Measurements from ENCODE around the gene RGCC. TPM values are rescaled to one million over a fixed set of nuclear protein-coding genes. Genes with fewer than 3 reads are reported as not detected.

The RGCC gene
- total and polyA plus RNA-seq, 9 of the 15 experiments (the other 6 are each of a cell fraction or from before 2014, with no cell fraction given), result 0.51 to 10.4 (median 5.8) TPM

- no peak for TF ChIP-seq CTCFL (IDR thresholded peaks at IDR 0.05; ENCODE audit: borderline replicate concordance, insufficient read depth, low read depth, low read length, poor library complexity, severe bottlenecking)
Measured at GRCh38 chr13:41419206-41419605, 38.1 kb upstream of the RGCC start (continued).

GRCh38 chr13:41420146-41420545 lies 37.2 kb upstream of the RGCC start:
- CTCF ChIA-PET (ENCODE audit: low intra/inter-chr PET ratio), result no interaction called here

More at GRCh38 chr13:41420146-41420545, 37.2 kb upstream of the RGCC start:
- Histone ChIP-seq H3K9me3 (replicated peaks; ENCODE audit: control insufficient read depth, insufficient read depth, low read depth, low read length) (no peaks in the 10 kb centered on the region), H3K9ac (ENCODE audit: insufficient read depth in 1 of 2, low read depth in 2 of 2, low read length in 2 of 2) (no peak overlapping the region), H4K20me1 (replicated peaks; ENCODE audit: control insufficient read depth, insufficient read depth, low read length) (no peaks in the 10 kb centered on the region), H2AFZ (ENCODE audit: low read depth, low read length) (no peak overlapping the region), H3K9me1 (ENCODE audit: control insufficient read depth, insufficient read depth, low read length) (no peaks in the 10 kb centered on the region), H3K4me1 (replicated peaks in 1 of 2; ENCODE audit: control insufficient read depth in 2 of 2, insufficient read depth in 2 of 2, low read length in 2 of 2) (no peaks in the 10 kb centered on the region), H3K4me3 (no peak overlapping the region), H3K27ac (ENCODE audit: extremely low read depth, low read depth, low read length) (no peak overlapping the region), H3K27me3 (ENCODE audit: control insufficient read depth in 2 of 2, insufficient read depth in 2 of 2, low read length in 2 of 2) (no peaks in the 10 kb centered on the region; a peak in 1 of 5 replicates), H3K36me3 (ENCODE audit: control insufficient read depth, insufficient read depth, low read length) (no peaks in the 10 kb centered on the region), H3K79me2 (ENCODE audit: control insufficient read depth, insufficient read depth, low read length) (no peaks in the 10 kb centered on the region), H3K4me2 (ENCODE audit: insufficient read depth, low read length) (no peak overlapping the region)
- in situ Hi-C loops (cut with MboI) (loop anchor here (25.0 kb wide), 1 partner anchor 692 kb away; no protein-coding TSS in a partner anchor), intact Hi-C loops (cut with micrococcal nuclease) (no loop called here)
- no peak for DNase-seq (ENCODE audit: extremely low read depth in 1 of 4, low spot score in 3 of 4)
- BruUV-seq (replicated peaks), result no TSS peak
- WGBS (ENCODE audit: insufficient coverage, low coverage, missing lambda C conversion rate), result 0% methylated on average over 3 of the region's 4 CpGs
- FAIRE-seq, result no peak
- no peak for ATAC-seq
- no peak for TF ChIP-seq ZBTB5 (IDR thresholded peaks at IDR 0.05)
- no peak for TF ChIP-seq CLOCK (CRISPR knock-in tag; IDR thresholded peaks at IDR 0.05; ENCODE audit: borderline replicate concordance)
- no peak for TF ChIP-seq ZZZ3 (IDR thresholded peaks at IDR 0.05)
- no peak for TF ChIP-seq RUNX1 (IDR thresholded peaks at IDR 0.05; ENCODE audit: low read depth)
- POLR2A ChIA-PET, result interaction anchor here (0.6 kb wide), 1 partner anchor 107 kb away, joined by 4 read pairs; no protein-coding TSS in a partner anchor

Data from K562 (cell line).